Measurements from ENCODE around the gene ACE.

The ACE gene

DNA sequence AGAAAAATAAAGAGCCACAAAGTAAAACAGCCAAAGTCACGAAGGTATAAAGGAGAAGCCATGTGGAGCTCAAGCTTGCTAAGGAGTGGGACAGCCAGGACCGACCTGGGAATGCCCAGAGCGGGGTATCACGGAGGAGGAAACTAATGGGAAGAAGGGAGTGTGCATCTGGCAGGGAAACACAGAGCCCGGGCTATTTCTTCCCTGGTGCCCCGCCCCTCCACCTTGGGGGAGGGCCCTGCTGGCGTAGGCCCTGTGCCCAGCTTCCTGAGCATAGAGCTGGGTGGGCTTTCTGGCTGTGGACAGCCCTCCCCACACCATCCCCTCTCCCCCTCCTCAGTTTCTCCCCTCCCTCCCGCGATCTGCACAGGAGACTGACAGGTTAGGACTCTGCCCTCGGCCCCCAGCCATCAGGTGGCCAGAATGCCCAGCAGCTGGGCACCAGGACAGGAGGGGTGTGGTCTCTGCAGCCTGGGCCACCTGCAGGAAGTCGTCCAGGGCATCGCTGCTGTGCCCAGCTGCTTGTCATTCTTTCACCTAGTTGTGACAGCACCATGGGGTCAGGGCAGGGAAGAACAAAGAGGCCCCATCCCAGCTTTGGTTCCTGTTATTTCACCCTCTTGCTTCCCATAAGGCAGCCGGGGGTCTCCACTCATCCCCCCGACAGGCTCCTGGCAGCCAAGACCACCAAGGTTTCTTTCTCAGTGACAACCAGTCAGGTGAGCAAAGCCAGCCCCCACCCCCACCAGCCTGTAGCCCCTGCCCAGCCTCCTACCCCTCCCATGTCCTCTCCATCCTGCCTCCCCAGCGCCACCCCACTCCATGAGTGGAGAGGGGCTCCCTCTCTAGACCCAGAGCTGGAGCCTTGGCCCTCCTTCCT, 66.3 kb downstream of the ACE start:
- TF ChIP-seq, protein P1, sequence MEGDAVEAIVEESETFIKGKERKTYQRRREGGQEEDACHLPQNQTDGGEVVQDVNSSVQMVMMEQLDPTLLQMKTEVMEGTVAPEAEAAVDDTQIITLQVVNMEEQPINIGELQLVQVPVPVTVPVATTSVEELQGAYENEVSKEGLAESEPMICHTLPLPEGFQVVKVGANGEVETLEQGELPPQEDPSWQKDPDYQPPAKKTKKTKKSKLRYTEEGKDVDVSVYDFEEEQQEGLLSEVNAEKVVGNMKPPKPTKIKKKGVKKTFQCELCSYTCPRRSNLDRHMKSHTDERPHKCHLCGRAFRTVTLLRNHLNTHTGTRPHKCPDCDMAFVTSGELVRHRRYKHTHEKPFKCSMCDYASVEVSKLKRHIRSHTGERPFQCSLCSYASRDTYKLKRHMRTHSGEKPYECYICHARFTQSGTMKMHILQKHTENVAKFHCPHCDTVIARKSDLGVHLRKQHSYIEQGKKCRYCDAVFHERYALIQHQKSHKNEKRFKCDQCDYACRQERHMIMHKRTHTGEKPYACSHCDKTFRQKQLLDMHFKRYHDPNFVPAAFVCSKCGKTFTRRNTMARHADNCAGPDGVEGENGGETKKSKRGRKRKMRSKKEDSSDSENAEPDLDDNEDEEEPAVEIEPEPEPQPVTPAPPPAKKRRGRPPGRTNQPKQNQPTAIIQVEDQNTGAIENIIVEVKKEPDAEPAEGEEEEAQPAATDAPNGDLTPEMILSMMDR (IDR thresholded peaks at IDR 0.05): no peak
- no peaks in the 10 kb centered on the region for H3K4me1 ChIP-seq (ENCODE audit: control insufficient read depth in 1 of 2, insufficient read depth in 1 of 2, low read depth in 1 of 2, low read length in 1 of 2)
- H3K4me3 ChIP-seq (ENCODE audit: low read depth in 1 of 2, low read length in 1 of 2): no peak overlapping the region
- no peaks in the 10 kb centered on the region for H3K36me3 ChIP-seq
- H3K9me3 ChIP-seq: no peaks in the 10 kb centered on the region
- no peak overlapping the region for H3K27ac ChIP-seq
- H3K27me3 ChIP-seq: peaks cover 25% of the 10 kb centered on the region

DNA sequence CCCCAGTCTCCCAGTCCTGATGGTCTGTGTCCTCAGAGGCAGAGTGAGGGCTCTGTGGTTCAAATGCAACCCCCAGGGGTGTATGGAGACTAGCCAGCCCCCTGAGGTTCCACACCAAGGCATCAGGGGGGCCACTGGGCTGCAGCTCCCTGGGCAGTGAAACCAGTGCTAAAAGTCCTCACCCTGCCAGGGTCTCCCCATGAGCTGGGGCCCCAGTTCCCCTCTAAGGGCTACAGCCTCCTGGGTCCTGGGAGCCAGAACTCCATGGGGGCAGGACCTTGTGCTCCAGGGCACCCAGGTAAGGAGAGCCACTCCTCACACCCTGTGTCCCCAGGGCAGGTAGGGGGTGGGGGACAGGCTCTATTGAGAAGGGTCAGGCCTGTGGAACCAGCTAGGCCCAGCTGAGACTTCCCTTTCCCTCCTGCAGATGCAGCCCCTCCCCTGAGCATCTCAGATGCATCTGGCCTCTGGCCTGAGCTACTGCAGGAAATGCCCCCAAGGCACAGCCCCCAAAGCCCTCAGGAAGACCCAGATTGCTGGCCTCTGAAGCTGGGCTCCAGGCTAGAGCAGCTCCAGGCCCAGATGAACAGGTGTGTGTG, 67.1 kb downstream of the ACE start:
- H3K36me3 ChIP-seq: no peaks in the 10 kb centered on the region
- H3K27ac ChIP-seq: no peak overlapping the region
- H3K4me1 ChIP-seq (ENCODE audit: control insufficient read depth in 1 of 2, insufficient read depth in 1 of 2, low read depth in 1 of 2, low read length in 1 of 2): peaks cover 0 to under 1% of the 10 kb centered on the region in 2 experiments
- TF ChIP-seq, protein P1 (IDR thresholded peaks at IDR 0.05): no peak
- H3K4me3 ChIP-seq (ENCODE audit: low read depth in 1 of 2, low read length in 1 of 2): no peak overlapping the region
- no peaks in the 10 kb centered on the region for H3K9me3 ChIP-seq
- peaks cover 18% of the 10 kb centered on the region for H3K27me3 ChIP-seq

DNA sequence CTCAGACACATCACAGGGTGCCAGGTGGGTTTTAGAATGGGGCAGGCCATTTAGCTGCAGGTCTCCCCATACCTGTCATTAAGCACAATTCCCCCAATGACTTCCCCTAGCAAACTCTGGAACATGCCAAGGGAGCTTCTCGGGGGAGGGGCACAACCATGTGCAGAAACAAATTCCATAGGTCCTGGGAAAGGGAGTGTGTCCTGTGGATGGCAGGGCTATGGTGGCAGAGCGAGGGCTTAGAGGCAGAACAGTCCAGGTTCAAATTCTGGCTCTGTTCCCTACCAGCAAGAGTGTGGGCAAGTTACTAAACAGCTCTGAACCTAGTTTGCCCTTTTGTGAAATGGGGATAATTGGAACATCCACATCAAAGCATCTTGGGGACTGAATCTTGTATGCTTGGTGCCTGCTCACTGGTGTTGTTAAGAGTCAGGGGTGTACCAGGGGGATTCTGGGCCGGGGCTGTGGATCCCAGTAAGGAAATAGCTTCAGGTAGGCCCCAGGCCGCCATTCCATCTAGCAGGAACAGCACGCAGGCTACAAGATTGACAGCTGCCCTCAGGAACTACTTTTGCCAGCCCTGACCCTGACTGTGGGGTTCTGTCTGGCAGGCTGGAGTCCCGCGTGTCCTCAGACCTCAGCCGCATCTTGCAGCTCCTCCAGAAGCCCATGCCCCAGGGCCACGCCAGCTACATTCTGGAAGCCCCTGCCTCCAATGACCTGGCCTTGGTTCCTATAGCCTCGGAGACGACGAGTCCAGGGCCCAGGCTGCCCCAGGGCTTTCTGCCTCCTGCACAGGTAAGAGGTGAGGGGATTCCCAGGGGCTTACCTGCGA, 67.8 kb downstream of the ACE start:
- no peaks in the 10 kb centered on the region for H3K9me3 ChIP-seq
- H3K4me3 ChIP-seq (ENCODE audit: low read depth in 1 of 2, low read length in 1 of 2): no peak overlapping the region
- peaks cover 7 to 8% of the 10 kb centered on the region in 2 experiments for H3K4me1 ChIP-seq (ENCODE audit: control insufficient read depth in 1 of 2, insufficient read depth in 1 of 2, low read depth in 1 of 2, low read length in 1 of 2)
- H3K27me3 ChIP-seq: peaks cover 10% of the 10 kb centered on the region
- H3K27ac ChIP-seq: no peak overlapping the region
- no peaks in the 10 kb centered on the region for H3K36me3 ChIP-seq
- TF ChIP-seq, protein P1 (IDR thresholded peaks at IDR 0.05): no peak

DNA sequence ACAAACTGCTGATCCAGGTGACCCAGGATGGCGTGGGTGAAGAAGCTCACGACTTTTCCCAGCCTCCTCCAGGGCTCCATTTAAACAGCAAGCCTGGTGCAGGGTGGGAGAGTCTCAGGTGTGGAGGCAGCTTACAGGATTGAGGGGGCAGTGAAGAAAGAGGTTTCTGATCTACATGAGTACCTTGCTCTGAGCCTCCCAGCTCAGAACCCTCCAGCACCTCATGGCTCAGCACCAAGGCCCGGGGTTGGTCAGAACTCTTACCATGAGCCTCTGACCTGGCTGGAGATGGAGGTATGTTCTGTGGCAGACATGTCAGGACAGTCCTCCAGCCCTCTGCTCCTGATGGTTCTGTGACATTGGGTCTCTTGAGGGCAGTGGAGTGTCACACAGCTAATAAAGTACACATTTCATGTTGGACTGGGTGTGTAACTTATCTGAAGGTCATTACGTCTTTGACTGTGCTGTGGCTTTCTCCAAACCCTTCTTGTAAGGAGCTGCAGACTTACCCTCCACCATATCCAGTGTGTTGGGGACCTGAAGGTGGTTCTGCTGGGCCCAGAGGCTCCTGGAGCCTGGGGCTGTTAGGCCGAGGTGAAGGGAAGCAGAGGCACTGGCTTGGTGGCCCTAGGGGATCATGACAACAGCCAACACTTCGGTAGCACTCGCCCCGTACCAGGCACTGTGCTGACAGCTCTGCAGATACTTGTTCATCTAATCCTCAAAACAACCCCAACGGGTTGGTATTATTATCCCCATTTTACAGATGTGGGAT, 69.6 kb downstream of the ACE start:
- TF ChIP-seq, protein P1 (IDR thresholded peaks at IDR 0.05): no peak
- no peak overlapping the region for H3K27ac ChIP-seq
- no peaks in the 10 kb centered on the region for H3K36me3 ChIP-seq
- no peak overlapping the region for H3K4me3 ChIP-seq (ENCODE audit: low read depth in 1 of 2, low read length in 1 of 2)
- no peaks in the 10 kb centered on the region for H3K27me3 ChIP-seq
- peaks cover 16 to 21% of the 10 kb centered on the region in 2 experiments for H3K4me1 ChIP-seq (ENCODE audit: control insufficient read depth in 1 of 2, insufficient read depth in 1 of 2, low read depth in 1 of 2, low read length in 1 of 2)
- no peaks in the 10 kb centered on the region for H3K9me3 ChIP-seq

DNA sequence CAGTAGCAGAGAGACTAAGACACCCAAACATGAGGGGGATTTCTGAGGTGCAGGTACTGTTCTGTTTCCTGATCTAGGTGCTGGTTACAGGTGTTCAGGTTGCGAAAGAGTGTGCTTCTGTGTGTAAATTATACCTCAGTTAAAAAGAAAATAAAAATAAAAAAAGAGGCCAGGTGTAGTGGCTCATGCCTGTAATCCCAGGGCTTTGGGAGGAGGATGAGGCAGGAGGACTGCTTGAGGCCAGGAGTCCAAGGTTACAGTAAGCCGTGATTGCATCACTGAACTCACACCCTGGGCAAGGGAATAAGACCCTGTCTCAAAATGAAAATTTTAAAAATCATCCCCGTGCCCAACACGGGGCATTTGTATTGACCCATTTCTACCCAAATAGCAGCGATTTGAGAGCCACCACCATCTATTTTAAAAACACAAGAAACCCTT, 70.2 kb downstream of the ACE start:
- Histone ChIP-seq H3K36me3 (no peaks in the 10 kb centered on the region), H3K27ac (no peak overlapping the region), H3K27me3 (no peaks in the 10 kb centered on the region), H3K9me3 (no peaks in the 10 kb centered on the region), H3K4me3 (ENCODE audit: low read depth in 1 of 2, low read length in 1 of 2) (no peak overlapping the region), H3K4me1 (ENCODE audit: control insufficient read depth in 1 of 2, insufficient read depth in 1 of 2, low read depth in 1 of 2, low read length in 1 of 2) (peaks cover 22 to 27% of the 10 kb centered on the region in 2 experiments)
- TF ChIP-seq, protein P1 (IDR thresholded peaks at IDR 0.05): no peak
